ENCODE data around the gene UBE2R2.

DNA sequence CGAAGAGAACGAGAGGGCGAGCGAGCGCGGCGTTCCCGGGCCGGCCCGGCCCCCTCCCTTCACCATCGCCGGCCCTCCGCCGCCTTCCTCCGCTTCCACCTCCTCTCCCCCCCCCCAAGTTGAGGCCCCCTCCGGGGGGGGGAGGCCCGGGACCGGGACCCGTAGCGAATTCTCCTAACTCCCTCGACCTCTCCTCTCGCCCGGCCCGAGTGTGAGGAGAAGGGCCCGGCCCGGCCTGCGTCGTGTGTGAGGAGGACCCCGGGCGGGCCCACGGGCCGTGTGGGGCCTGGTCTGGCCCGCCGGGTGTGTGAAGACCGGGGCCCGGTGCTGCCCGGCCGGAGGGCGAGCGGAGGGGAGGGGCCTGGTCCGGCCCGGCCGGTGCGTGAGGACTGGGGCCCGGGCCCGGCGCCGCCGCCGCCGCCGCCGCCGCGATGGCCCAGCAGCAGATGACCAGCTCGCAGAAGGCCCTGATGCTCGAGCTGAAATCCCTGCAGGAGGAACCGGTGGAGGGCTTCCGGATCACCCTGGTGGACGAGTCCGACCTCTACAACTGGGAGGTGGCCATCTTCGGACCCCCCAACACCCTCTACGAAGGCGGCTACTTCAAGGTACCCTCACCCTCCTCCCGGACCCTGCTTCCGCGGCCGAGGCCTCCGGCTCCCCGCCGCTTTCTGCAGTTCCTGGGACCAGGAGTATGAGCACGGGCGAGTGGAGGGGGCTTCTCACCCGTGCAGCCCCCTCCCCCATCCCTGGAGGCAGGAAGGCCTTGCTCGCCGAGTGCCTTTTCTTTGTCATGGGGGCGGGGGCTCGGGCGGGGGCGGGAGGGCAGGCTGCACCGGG lies 587 bp downstream of the UBE2R2 start:
- TF ChIP-seq, protein P1, sequence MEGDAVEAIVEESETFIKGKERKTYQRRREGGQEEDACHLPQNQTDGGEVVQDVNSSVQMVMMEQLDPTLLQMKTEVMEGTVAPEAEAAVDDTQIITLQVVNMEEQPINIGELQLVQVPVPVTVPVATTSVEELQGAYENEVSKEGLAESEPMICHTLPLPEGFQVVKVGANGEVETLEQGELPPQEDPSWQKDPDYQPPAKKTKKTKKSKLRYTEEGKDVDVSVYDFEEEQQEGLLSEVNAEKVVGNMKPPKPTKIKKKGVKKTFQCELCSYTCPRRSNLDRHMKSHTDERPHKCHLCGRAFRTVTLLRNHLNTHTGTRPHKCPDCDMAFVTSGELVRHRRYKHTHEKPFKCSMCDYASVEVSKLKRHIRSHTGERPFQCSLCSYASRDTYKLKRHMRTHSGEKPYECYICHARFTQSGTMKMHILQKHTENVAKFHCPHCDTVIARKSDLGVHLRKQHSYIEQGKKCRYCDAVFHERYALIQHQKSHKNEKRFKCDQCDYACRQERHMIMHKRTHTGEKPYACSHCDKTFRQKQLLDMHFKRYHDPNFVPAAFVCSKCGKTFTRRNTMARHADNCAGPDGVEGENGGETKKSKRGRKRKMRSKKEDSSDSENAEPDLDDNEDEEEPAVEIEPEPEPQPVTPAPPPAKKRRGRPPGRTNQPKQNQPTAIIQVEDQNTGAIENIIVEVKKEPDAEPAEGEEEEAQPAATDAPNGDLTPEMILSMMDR (IDR thresholded peaks at IDR 0.05; ENCODE audit: low read depth, low read length) = peak; percentile 19
- TF ChIP-seq MAX (IDR thresholded peaks at IDR 0.05; ENCODE audit: low read depth, low read length) = no peak
- TF ChIP-seq POLR2A (IDR thresholded peaks at IDR 0.05; ENCODE audit: extremely low read depth, insufficient read length) = peak; percentile 27
- TF ChIP-seq MYC (IDR thresholded peaks at IDR 0.05; ENCODE audit: low read depth, low read length) = peak; percentile 31
